Transverse colon (tissue), 3 donors: ENCODE data around the gene NOBOX.
"Not testable (repeated sequence)": the region's sequence is repeated elsewhere in the genome, so short reads cannot be mapped to it uniquely, and the experiment has no call there.

ENCODE experiments used
- CTCF ChIP-seq, 5 experiments: fragments of 200-600 bp in 3 of 5; fragments of 450-650 bp in 2 of 5; sonication (generic) in 3 of 5; IDR thresholded peaks; 1 replicate in 2 of 5; 2 replicates in 3 of 5; pipeline ENCODE4 v1.5.1; 2016 to 2017; ENCODE audit warnings: antibody characterized with exemption in 5 of 5, inconsistent platforms in 3 of 5, mild to moderate bottlenecking in 2 of 5, moderate library complexity in 1 of 5
- POLR2A ChIP-seq: fragments of 450-650 bp; IDR thresholded peaks from one replicate; pipeline ENCODE4 v1.6.1; 2016; ENCODE audit warnings: antibody characterized with exemption, mild to moderate bottlenecking, moderate library complexity

DNA sequence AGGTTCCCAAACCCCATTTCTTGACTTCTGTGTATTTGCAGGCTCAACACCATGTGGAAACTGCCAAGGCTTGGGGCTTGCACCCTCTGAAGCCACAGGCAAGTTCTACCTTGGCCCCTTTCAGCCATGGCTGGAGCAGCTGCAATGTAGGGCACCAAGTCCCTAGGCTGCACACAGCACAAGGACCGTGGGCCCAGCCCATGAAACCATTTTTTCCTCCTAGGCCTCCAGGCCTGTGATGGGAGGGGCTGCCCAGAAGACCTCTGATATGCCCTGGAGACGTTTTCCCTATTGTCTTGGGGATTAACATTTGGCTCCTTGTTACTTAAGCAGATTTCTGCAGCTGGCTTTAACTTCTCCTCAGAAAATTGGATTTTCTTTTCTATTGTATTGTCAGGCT lies 24.0 kb upstream of the NOBOX start:
- not testable (repeated sequence) for TF ChIP-seq CTCF (IDR thresholded peaks at IDR 0.05); POLR2A
